Measurements from ENCODE around the gene CPNE8. TPM values are rescaled to one million over a fixed set of nuclear protein-coding genes. Genes with fewer than 3 reads are reported as not detected.
A peak's percentile ranks its signal among the peaks of the same experiment; 100 is the strongest.

The CPNE8 gene
- total RNA-seq, 1 donor from 2014 or later, result 2.2 TPM

DNA sequence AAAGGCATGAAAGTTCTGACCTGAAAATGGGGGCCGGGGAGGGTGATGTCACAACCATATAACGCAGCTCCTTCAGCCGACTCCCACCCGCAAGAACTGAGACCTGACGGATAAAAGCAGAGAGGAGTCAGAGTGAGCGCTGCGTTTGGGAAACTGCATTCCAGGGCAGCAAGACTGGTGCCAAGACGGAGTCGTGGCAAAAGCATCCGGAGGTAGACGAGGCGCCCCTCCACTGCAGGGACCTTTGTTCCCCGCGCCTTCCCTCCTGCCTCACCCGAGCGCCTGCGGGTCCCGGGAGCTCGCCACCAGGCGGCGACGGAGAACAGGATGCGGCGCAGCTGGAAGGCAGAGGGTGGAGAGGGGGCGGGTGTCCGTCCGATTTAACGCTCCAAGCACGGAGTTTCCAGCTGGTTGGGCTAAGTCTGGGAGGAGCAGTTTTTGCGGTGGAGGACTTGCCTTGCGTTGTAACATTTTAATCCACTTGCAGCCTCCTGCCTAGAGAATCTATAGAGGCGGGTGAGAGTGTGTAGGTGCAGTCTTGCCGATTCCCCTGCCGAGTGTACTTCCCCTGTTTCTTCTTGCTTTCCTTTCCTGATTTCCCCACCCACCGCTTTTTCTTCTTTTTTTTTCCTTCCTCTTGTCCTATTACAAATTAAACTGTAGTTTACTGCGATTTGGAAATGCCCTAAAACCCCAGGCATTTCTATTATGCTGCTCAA is 1.2 kb upstream of the CPNE8 start:
- peaks cover 24% of the 10 kb centered on the region for H3K27me3 Mint-ChIP-seq
- ChIA-PET POLR2A (interaction anchor here (2.1 kb wide), 1 partner anchor 590 kb away, joined by 5 read pairs; the partner anchor contains the start of gene ALG10B), CTCF (interaction anchor here (0.6 to 1.5 kb wide), 5 partner anchors 11 to 579 kb away, joined by 3 to 8 read pairs (median 3); no protein-coding TSS in a partner anchor)
- peak overlapping the region; percentile 88 for H3K4me3 Mint-ChIP-seq
- no peaks in the 10 kb centered on the region for H3K9me3 Mint-ChIP-seq
- ATAC-seq (ENCODE audit: low read depth), result peak; percentile 58
- intact Hi-C loops (cut with micrococcal nuclease), result loop anchor here (5.0 kb wide), 2 partner anchors 196 to 239 kb away; no protein-coding TSS in a partner anchor
- no peak overlapping the region for H3K27ac Mint-ChIP-seq
- no peaks in the 10 kb centered on the region for H3K36me3 Mint-ChIP-seq (ENCODE audit: low read depth)
- DNase-seq, result peak; percentile 42
- TF ChIP-seq, protein P1, sequence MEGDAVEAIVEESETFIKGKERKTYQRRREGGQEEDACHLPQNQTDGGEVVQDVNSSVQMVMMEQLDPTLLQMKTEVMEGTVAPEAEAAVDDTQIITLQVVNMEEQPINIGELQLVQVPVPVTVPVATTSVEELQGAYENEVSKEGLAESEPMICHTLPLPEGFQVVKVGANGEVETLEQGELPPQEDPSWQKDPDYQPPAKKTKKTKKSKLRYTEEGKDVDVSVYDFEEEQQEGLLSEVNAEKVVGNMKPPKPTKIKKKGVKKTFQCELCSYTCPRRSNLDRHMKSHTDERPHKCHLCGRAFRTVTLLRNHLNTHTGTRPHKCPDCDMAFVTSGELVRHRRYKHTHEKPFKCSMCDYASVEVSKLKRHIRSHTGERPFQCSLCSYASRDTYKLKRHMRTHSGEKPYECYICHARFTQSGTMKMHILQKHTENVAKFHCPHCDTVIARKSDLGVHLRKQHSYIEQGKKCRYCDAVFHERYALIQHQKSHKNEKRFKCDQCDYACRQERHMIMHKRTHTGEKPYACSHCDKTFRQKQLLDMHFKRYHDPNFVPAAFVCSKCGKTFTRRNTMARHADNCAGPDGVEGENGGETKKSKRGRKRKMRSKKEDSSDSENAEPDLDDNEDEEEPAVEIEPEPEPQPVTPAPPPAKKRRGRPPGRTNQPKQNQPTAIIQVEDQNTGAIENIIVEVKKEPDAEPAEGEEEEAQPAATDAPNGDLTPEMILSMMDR (IDR thresholded peaks at IDR 0.05), result no peak
- peaks cover 23% of the 10 kb centered on the region for H3K4me1 Mint-ChIP-seq

DNA sequence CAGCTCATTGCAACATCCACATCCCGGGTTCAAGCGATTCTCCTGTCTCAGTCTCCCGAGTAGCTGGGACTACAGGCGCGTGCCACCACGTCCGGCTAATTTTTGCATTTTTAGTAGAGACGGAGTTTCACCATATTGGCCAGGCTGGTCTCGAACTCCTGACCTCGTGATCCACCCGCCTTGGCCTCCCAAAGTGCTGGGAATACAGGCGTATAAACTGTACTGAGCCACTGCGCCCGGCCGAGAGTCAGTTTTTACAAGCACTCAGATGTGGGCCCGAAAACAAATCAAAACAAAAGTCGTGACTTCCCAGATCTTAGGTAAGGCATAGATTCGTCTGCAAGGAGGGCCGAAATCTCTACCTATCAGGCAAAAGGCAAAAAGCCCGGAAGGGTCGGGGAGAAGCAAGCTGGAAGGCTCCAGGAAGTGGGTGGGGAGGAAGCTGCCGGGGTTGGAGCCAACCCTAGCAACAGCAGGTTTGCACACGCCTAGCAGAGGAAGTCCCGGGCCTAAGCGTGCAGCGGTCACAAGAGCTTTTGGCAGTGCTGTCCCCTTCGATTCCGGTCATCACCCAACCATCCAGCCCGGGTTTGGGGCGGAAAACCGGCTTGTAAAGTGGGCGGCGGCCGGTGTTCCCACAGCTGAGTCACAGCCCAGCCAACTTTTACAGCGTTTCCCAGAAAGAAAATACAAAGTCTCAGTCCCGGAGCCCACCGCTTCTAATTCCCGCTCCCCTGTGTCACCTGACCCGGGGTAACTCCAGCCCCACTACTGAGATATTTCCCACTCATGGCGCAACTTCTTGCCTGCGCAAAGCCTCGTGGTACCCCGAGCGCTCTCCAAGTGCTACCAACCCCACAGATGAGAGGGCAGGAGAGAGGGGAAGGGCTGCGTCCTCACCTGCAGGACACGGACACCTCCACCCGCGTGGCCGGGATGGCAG is 583 bp downstream of the CPNE8 start:
- intact Hi-C loops (cut with micrococcal nuclease), result loop anchor here (5.0 kb wide), 2 partner anchors 197 to 238 kb away; no protein-coding TSS in a partner anchor
- TF ChIP-seq, protein P1 (IDR thresholded peaks at IDR 0.05), result no peak
- H3K4me3 Mint-ChIP-seq, result peak overlapping the region; percentile 88
- ChIA-PET CTCF (interaction anchor here (0.5 to 1.5 kb wide), 2 partner anchors 16 to 1203 kb away, joined by 3 read pairs; no protein-coding TSS in a partner anchor), POLR2A (interaction anchor here (2.1 kb wide), 1 partner anchor 588 kb away, joined by 5 read pairs; the partner anchor contains the start of gene ALG10B)
- H3K9me3 Mint-ChIP-seq, result no peaks in the 10 kb centered on the region
- peaks cover 20% of the 10 kb centered on the region for H3K27me3 Mint-ChIP-seq
- ATAC-seq (ENCODE audit: low read depth) (peak; percentile 61), DNase-seq (peak; percentile 19)
- H3K4me1 Mint-ChIP-seq, result peaks cover 23% of the 10 kb centered on the region
- H3K36me3 Mint-ChIP-seq (ENCODE audit: low read depth), result no peaks in the 10 kb centered on the region
- peak overlapping the region; percentile 55 for H3K27ac Mint-ChIP-seq

DNA sequence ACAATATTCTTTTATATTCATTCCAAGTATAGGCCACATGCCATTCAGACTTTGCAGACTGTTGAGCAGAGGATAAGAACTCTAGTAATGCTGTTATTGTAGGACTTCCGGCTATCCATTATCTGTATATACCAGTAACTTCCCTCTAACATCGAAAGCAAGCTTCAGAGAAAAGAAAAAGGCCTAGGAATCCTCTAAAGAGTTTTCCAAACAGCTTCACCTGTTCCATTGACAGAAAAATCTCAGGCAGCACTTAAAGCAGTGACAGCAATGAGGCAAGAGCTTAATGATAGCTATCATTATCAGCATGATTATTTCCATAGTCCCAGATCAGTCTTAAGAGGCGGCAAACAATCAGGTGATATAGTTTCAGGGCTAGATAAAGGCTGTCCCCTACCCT is 1.8 kb downstream of the CPNE8 start:
- ChIA-PET CTCF (no interaction called here), POLR2A (no interaction called here)
- no peak for ATAC-seq (ENCODE audit: low read depth)

DNA sequence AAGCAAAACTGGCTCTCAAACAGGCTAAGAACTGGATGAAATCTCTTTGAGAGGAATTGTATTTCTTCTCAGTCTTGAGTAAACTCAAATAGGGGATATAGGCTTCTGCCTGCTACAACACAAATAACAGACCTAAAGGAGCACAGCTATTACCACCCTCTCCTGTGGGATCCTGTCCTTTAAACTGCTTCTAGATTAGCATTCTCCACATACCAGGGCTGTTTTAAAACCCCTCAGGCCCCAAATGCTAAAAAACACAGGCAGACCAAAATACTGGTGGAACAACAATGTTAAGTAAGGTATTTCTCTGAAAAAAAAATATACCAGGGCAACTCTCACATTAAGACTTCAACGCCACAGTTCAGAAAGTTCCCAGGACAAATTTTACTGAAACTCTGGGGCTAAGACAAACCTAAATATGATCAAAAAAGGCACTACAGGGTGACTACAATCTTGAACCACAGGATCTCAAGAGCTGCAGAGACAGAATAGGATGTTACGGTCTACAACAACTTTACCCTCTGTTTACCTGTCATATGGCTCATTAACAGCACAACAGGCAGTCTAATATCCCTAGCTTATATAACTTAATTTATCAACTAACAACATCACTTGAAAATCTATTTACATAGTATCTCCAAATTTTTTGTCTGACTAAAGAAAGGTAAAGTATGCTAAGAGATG is 7.2 kb downstream of the CPNE8 start:
- no peak for ATAC-seq (ENCODE audit: low read depth)
- H3K27me3 Mint-ChIP-seq, result no peaks in the 10 kb centered on the region
- H3K4me3 Mint-ChIP-seq, result no peak overlapping the region
- POLR2A ChIA-PET, result no interaction called here
- intact Hi-C loops (cut with micrococcal nuclease), result no loop called here
- no peak for DNase-seq
- no peak overlapping the region for H3K27ac Mint-ChIP-seq
- CTCF ChIA-PET, result no interaction called here
- H3K36me3 Mint-ChIP-seq (ENCODE audit: low read depth), result no peaks in the 10 kb centered on the region
- TF ChIP-seq, protein P1 (IDR thresholded peaks at IDR 0.05), result no peak
- no peaks in the 10 kb centered on the region for H3K4me1 Mint-ChIP-seq
- H3K9me3 Mint-ChIP-seq, result no peaks in the 10 kb centered on the region

More for the DNA sequence above, 1.8 kb downstream of the CPNE8 start:
- DNase-seq, result no peak
- Mint-ChIP-seq H3K36me3 (ENCODE audit: low read depth) (no peaks in the 10 kb centered on the region), H3K4me3 (no peak overlapping the region), H3K27ac (no peak overlapping the region), H3K27me3 (peaks cover 20% of the 10 kb centered on the region), H3K9me3 (no peaks in the 10 kb centered on the region), H3K4me1 (peaks cover 23% of the 10 kb centered on the region)
- TF ChIP-seq, protein P1 (IDR thresholded peaks at IDR 0.05), result no peak
- intact Hi-C loops (cut with micrococcal nuclease), result no loop called here

All from activated B cell treated with CpG ODN at 0.5 μM for 24 hours (primary cell).